ENCODE data around the gene SPRY2.
A peak's percentile ranks its signal among the peaks of the same experiment; 100 is the strongest.

SPRY2 gene

DNA sequence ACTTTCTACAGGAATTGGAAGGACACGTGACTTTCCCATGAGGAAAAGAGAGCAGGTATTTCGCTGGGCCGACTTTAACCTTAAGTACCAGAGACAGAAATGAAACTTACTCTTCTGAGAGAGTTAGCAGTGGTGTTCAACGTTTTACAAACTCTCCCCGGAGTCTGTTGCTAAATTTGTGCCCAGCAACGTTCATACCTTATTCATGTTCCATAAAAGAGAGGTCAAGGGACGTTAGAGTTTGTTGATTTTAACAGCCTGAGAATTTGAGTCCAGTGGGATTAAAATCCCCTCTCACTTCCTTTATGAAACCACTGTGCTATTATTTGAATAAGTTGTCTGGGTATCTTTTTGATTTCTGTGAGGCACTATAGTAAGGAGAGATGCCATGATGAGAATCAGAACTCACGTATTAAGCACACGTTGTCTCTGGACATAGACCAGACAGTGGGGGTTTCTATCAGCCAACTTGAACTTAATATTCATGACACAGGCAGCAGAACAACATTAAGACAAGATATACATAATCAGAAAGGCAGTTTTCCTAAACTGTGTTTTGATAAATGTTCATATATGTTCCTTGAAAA, 33.4 kb downstream of the SPRY2 start:
- Histone ChIP-seq H3K9ac (ENCODE audit: low read length) (no peak overlapping the region), H3K4me2 (ENCODE audit: low read length) (peak overlapping the region; percentile 53), H3K27me3 (ENCODE audit: low read depth, low read length) (no peaks in the 10 kb centered on the region), H2AFZ (ENCODE audit: low read depth, low read length) (peak overlapping the region; percentile 20; the same call in 1 of the 2 replicates), H4K20me1 (ENCODE audit: insufficient read depth, low read length) (no peaks in the 10 kb centered on the region), H3K9me3 (ENCODE audit: insufficient read depth, low read length) (no peaks in the 10 kb centered on the region), H3K36me3 (replicated peaks; ENCODE audit: low read depth, low read length) (no peaks in the 10 kb centered on the region), H3K27ac (ENCODE audit: low read length) (no peak overlapping the region), H3K79me2 (ENCODE audit: low read length) (no peaks in the 10 kb centered on the region), H3K4me1 (ENCODE audit: low read length) (peaks cover 32% of the 10 kb centered on the region), H3K4me3 (ENCODE audit: low read length) (peak overlapping the region; percentile 37)
- TF ChIP-seq, protein P1, sequence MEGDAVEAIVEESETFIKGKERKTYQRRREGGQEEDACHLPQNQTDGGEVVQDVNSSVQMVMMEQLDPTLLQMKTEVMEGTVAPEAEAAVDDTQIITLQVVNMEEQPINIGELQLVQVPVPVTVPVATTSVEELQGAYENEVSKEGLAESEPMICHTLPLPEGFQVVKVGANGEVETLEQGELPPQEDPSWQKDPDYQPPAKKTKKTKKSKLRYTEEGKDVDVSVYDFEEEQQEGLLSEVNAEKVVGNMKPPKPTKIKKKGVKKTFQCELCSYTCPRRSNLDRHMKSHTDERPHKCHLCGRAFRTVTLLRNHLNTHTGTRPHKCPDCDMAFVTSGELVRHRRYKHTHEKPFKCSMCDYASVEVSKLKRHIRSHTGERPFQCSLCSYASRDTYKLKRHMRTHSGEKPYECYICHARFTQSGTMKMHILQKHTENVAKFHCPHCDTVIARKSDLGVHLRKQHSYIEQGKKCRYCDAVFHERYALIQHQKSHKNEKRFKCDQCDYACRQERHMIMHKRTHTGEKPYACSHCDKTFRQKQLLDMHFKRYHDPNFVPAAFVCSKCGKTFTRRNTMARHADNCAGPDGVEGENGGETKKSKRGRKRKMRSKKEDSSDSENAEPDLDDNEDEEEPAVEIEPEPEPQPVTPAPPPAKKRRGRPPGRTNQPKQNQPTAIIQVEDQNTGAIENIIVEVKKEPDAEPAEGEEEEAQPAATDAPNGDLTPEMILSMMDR (IDR thresholded peaks at IDR 0.05; ENCODE audit: low read depth, low read length) = no peak

DNA sequence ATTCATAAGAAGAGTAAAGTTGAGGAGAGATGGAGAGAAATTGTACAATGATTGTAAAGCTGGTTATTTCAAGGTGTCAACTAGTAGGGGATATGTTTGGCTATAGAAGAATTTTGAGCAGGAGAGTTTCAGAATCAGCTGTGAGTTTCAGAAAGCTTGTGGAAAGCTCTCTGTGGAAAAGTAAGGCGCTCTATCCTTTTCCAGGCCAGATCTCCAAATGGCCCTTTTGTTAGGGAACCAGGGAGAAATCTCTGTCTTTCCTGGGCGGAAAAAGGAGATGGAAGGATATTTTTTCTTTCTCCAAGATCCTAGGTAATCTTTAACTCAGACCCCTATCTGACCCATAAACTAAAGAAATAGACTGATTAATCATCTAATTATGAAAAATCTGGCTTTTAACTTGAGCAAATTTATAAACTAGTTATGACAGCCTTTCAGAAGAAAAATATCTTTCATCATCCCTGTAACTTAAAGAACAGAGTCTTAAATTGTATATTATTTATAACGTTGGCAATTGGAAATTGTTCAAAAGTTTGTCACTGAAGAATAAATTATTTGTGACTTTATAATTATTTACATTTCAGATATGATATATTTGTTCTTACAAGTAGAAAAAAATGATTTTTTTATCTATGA, 34.5 kb downstream of the SPRY2 start:
- Histone ChIP-seq H3K4me2 (ENCODE audit: low read length) (peak overlapping the region; percentile 42), H3K27me3 (ENCODE audit: low read depth, low read length) (no peaks in the 10 kb centered on the region), H3K9ac (ENCODE audit: low read length) (no peak overlapping the region), H3K4me1 (ENCODE audit: low read length) (peaks cover 32% of the 10 kb centered on the region), H4K20me1 (ENCODE audit: insufficient read depth, low read length) (no peaks in the 10 kb centered on the region), H3K79me2 (ENCODE audit: low read length) (no peaks in the 10 kb centered on the region), H2AFZ (ENCODE audit: low read depth, low read length) (no peak overlapping the region), H3K27ac (ENCODE audit: low read length) (no peak overlapping the region), H3K36me3 (replicated peaks; ENCODE audit: low read depth, low read length) (no peaks in the 10 kb centered on the region), H3K4me3 (ENCODE audit: low read length) (no peak overlapping the region), H3K9me3 (ENCODE audit: insufficient read depth, low read length) (no peaks in the 10 kb centered on the region)
- no peak for TF ChIP-seq EZH2phosphoT487 (IDR thresholded peaks at IDR 0.05; ENCODE audit: low read depth)
- TF ChIP-seq, protein P1 (IDR thresholded peaks at IDR 0.05; ENCODE audit: low read depth, low read length) = no peak

DNA sequence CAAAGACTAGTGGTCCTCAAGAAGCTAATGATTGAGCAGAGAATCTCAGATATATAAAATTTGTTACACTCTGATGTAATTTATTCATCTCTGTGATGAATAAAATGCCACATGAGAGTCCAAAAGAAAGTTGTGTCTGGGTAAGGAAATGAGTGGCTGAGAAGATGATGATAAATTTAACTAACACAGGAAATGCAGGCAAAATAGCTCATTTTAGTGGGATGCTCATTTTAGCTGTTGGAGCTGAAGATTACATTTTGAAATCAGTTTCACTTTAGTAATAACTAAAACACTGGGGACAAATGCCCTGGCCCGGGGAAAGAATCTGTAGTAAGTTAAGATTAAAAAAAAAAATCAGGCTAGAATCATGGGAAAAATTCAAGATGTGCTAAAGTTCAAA, 35.2 kb downstream of the SPRY2 start:
- TF ChIP-seq, protein P1 (IDR thresholded peaks at IDR 0.05; ENCODE audit: low read depth, low read length) = no peak
- TF ChIP-seq EZH2phosphoT487 (IDR thresholded peaks at IDR 0.05; ENCODE audit: low read depth) = no peak
- no peak overlapping the region for H3K4me3 ChIP-seq (ENCODE audit: low read length)
- no peak overlapping the region for H3K9ac ChIP-seq (ENCODE audit: low read length)

DNA sequence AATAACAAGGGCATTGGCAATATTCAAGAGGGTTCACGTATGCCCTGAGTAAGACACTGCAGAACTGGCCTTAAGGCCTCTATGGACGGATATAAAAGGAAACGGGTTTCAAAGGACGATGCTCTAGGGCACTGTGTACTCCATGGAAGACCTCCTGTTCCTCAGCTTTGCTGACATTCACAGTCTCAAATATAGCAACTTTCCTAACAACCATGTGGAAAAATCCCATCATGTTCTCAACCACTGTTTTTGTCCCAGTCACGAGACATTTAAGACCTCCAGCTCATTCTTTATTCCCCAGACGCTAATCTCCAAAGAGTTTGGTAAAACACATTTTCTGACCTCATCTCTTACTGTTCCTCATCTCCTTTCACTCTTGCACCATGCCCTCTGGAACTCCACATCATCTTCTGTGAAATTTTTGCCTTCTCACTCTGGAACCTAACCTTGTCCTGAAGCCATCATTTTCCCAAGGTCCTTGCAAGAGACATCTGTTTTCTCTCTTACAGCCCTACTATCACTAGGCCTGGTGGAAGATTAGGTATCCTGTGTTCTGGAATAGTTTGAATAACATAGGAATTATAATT, 37.6 kb downstream of the SPRY2 start:
- Histone ChIP-seq H3K9me3 (ENCODE audit: insufficient read depth, low read length) (no peaks in the 10 kb centered on the region), H3K4me2 (ENCODE audit: low read length) (no peak overlapping the region), H3K4me3 (ENCODE audit: low read length) (no peak overlapping the region), H3K4me1 (ENCODE audit: low read length) (peaks cover 38% of the 10 kb centered on the region), H3K27ac (ENCODE audit: low read length) (no peak overlapping the region), H2AFZ (ENCODE audit: low read depth, low read length) (no peak overlapping the region), H3K79me2 (ENCODE audit: low read length) (no peaks in the 10 kb centered on the region), H3K36me3 (replicated peaks; ENCODE audit: low read depth, low read length) (no peaks in the 10 kb centered on the region), H3K9ac (ENCODE audit: low read length) (no peak overlapping the region), H3K27me3 (ENCODE audit: low read depth, low read length) (no peaks in the 10 kb centered on the region), H4K20me1 (ENCODE audit: insufficient read depth, low read length) (no peaks in the 10 kb centered on the region)
- no peak for TF ChIP-seq EZH2phosphoT487 (IDR thresholded peaks at IDR 0.05; ENCODE audit: low read depth)
- TF ChIP-seq, protein P1 (IDR thresholded peaks at IDR 0.05; ENCODE audit: low read depth, low read length) = no peak

More for the DNA sequence above, 35.2 kb downstream of the SPRY2 start:
- no peak overlapping the region for H3K27ac ChIP-seq (ENCODE audit: low read length)
- peaks cover 32% of the 10 kb centered on the region for H3K4me1 ChIP-seq (ENCODE audit: low read length)
- no peaks in the 10 kb centered on the region for H3K27me3 ChIP-seq (ENCODE audit: low read depth, low read length)
- no peaks in the 10 kb centered on the region for H4K20me1 ChIP-seq (ENCODE audit: insufficient read depth, low read length)
- H3K36me3 ChIP-seq (replicated peaks; ENCODE audit: low read depth, low read length) = no peaks in the 10 kb centered on the region
- no peak overlapping the region for H2AFZ ChIP-seq (ENCODE audit: low read depth, low read length)
- H3K9me3 ChIP-seq (ENCODE audit: insufficient read depth, low read length) = no peaks in the 10 kb centered on the region
- H3K79me2 ChIP-seq (ENCODE audit: low read length) = no peaks in the 10 kb centered on the region
- peak overlapping the region; percentile 42 for H3K4me2 ChIP-seq (ENCODE audit: low read length)

Measured in OCI-LY3 (cell line).